Rectal smooth muscle tissue (tissue), 1 donor: ENCODE measurements around the gene RANGAP1.

ENCODE experiments used
- H3K27ac ChIP-seq: one replicate; pipeline ENCODE4 v1.7.0; 2013; ENCODE audit warnings: low read depth, low read length, inconsistent platforms
- H3K27me3 ChIP-seq: one replicate; pipeline ENCODE4 v1.7.0; 2013; ENCODE audit warnings: low read length; ENCODE audit not compliant: control insufficient read depth, insufficient read depth
- H3K36me3 ChIP-seq: one replicate; pipeline ENCODE4 v1.7.0; 2013; ENCODE audit warnings: low read length; ENCODE audit not compliant: control insufficient read depth, insufficient read depth
- H3K4me1 ChIP-seq: one replicate; pipeline ENCODE4 v1.7.0; 2013; ENCODE audit warnings: low read length; ENCODE audit not compliant: control insufficient read depth, insufficient read depth
- H3K4me3 ChIP-seq: one replicate; pipeline ENCODE4 v1.7.0; 2013; ENCODE audit warnings: low read length
- H3K9ac ChIP-seq: one replicate; pipeline ENCODE4 v1.7.0; 2013; ENCODE audit warnings: low read length

The RANGAP1 gene

GRCh38 chr22:41248758-41249157, 37.2 kb downstream of the RANGAP1 start:
- peaks cover 50% of the 10 kb centered on the region for H3K36me3 ChIP-seq
- H3K9ac ChIP-seq: no peak overlapping the region
- no peak overlapping the region for H3K4me3 ChIP-seq
- H3K27ac ChIP-seq: no peak overlapping the region
- no peaks in the 10 kb centered on the region for H3K4me1 ChIP-seq
- H3K27me3 ChIP-seq: no peaks in the 10 kb centered on the region

DNA sequence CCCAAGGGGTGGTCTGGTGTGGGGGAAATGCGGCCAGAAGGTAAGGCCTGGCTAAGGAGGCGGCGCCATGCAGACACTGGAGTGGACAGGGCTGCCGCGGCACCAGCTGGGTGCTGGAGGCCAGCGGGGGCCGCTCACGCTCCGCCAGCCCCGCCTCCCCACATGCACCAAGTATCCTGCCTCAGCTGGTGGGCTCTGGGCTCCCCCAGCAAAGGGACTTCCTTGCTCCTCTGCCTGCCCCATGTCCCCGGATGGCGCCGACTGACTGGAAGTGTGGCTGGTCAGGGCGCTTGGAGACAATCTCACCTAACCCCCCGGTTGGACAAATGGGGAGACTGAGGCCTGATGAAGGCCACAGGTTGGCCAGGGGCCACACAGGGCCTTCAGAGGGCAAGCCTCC, 37.7 kb downstream of the RANGAP1 start:
- H3K36me3 ChIP-seq: peaks cover 48% of the 10 kb centered on the region
- no peaks in the 10 kb centered on the region for H3K4me1 ChIP-seq
- no peak overlapping the region for H3K9ac ChIP-seq
- H3K27me3 ChIP-seq: no peaks in the 10 kb centered on the region
- H3K4me3 ChIP-seq: no peak overlapping the region
- no peak overlapping the region for H3K27ac ChIP-seq

- Histone ChIP-seq H3K4me1 (no peaks in the 10 kb centered on the region), H3K27ac (no peak overlapping the region), H3K9ac (no peak overlapping the region), H3K27me3 (no peaks in the 10 kb centered on the region), H3K4me3 (no peak overlapping the region), H3K36me3 (peaks cover 42% of the 10 kb centered on the region)
Observed at GRCh38 chr22:41247703-41248102, 38.3 kb downstream of the RANGAP1 start.

DNA sequence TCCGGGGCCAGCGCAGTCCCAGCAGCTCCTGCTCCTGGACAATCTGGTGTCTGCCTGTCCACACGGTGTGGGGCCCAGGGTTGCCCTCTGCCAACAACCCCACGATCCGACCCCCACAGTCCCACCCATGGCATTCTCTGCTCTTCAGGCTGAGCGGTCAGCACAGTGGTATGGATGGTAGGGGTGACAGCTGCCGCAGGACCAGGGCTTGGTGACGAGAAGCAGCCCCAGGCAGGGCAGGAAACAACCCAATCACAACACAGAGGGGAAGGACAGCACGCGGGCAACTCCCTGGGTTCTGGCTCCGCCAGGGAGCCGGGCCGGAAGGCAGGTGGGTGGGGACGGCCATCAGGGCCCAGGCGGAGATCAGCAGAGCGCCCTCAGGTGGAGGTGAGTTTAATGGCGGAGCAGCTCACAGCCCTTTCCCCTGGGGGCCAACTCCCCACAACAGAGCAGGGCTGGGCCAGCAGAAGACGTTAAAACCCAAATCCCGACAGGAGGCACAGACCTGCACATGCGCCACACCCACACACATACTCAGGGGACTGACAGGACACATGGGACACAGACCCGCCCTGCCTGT, 40.0 kb downstream of the RANGAP1 start:
- Histone ChIP-seq H3K27ac (no peak overlapping the region), H3K36me3 (peaks cover 29% of the 10 kb centered on the region), H3K9ac (no peak overlapping the region), H3K4me3 (no peak overlapping the region), H3K27me3 (no peaks in the 10 kb centered on the region), H3K4me1 (no peaks in the 10 kb centered on the region)

DNA sequence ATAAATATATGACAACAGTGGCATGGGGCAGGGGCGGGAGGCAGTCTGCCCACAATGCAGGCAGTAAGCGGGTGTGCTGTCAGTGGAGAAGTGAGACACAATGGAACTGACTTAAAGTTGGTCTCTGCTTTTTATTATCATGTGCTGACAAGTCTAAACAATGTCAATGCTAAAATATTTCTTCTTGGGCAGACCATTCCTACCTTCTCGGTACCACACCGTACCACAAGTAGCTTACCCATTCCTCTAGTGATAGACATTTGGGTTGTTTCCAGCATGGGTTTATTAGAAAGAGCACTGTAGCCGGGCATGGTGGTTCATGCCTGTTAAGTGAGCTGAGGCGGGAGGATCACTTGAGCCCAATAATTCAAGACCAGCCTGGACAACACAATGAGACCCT, 42.6 kb downstream of the RANGAP1 start:
- peaks cover 11% of the 10 kb centered on the region for H3K36me3 ChIP-seq
- H3K9ac ChIP-seq: no peak overlapping the region
- no peaks in the 10 kb centered on the region for H3K4me1 ChIP-seq
- H3K4me3 ChIP-seq: no peak overlapping the region
- no peaks in the 10 kb centered on the region for H3K27me3 ChIP-seq
- no peak overlapping the region for H3K27ac ChIP-seq

- peaks cover 11% of the 10 kb centered on the region for H3K36me3 ChIP-seq
- no peak overlapping the region for H3K4me3 ChIP-seq
- no peaks in the 10 kb centered on the region for H3K4me1 ChIP-seq
- no peak overlapping the region for H3K27ac ChIP-seq
- no peak overlapping the region for H3K9ac ChIP-seq
- H3K27me3 ChIP-seq: no peaks in the 10 kb centered on the region
Observed at GRCh38 chr22:41242396-41243117, 43.4 kb downstream of the RANGAP1 start.

DNA sequence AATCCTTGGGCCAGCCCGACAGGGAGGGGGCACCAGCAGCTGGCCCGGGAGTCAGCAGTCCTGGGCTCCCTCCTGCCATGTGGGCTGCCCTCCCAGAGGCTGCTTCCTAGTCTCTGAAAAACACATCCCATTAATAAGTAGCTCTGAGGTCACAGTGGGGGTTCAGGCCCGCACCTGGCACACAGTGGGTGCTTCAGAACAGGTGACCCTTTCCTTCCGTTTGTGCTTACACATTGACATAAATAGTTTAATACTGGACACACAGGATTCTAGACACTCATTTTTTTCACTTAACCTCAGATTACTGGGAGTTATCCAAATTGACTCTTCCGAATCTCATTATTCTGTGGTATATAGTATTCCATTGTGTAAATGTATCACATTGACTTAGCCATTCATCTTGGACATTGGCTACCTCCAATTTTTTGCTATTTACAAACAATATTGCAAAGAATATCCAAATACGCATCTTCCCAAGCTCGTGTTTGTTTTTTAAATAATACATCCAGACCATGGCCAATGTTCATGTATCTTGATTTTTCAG, 44.8 kb downstream of the RANGAP1 start:
- Histone ChIP-seq H3K4me3 (no peak overlapping the region), H3K27me3 (no peaks in the 10 kb centered on the region), H3K9ac (no peak overlapping the region), H3K4me1 (peaks cover 3% of the 10 kb centered on the region), H3K36me3 (peaks cover 8% of the 10 kb centered on the region), H3K27ac (no peak overlapping the region)

GRCh38 chr22:41240377-41241132, 45.4 kb downstream of the RANGAP1 start, which contains the start of gene CHADL:
Gene CHADL, minus strand, starts transcription at chr22:41240931. Its CDS starts 50 bp downstream, at chr22:41240881.
- Histone ChIP-seq H3K4me3 (no peak within 1 kb of the TSS), H3K4me1 (peaks cover 3% of the 10 kb centered on the region), H3K9ac (no peak within 1 kb of the TSS), H3K27ac (peak within 1 kb of the TSS; percentile 6), H3K27me3 (no peaks in the 10 kb centered on the region), H3K36me3 (peaks cover 1% of the 10 kb centered on the region)

- peaks cover 3% of the 10 kb centered on the region for H3K4me1 ChIP-seq
- no peak overlapping the region for H3K4me3 ChIP-seq
- H3K27me3 ChIP-seq: no peaks in the 10 kb centered on the region
- H3K36me3 ChIP-seq: no peaks in the 10 kb centered on the region
- H3K9ac ChIP-seq: no peak overlapping the region
- H3K27ac ChIP-seq: no peak overlapping the region
Observed at GRCh38 chr22:41239443-41240128, 46.4 kb downstream of the RANGAP1 start.

GRCh38 chr22:41238570-41239442, 47.2 kb downstream of the RANGAP1 start:
- H3K27ac ChIP-seq: no peak overlapping the region
- no peaks in the 10 kb centered on the region for H3K27me3 ChIP-seq
- H3K36me3 ChIP-seq: no peaks in the 10 kb centered on the region
- no peak overlapping the region for H3K9ac ChIP-seq
- peaks cover 3% of the 10 kb centered on the region for H3K4me1 ChIP-seq
- peak overlapping the region; percentile 72 for H3K4me3 ChIP-seq

DNA sequence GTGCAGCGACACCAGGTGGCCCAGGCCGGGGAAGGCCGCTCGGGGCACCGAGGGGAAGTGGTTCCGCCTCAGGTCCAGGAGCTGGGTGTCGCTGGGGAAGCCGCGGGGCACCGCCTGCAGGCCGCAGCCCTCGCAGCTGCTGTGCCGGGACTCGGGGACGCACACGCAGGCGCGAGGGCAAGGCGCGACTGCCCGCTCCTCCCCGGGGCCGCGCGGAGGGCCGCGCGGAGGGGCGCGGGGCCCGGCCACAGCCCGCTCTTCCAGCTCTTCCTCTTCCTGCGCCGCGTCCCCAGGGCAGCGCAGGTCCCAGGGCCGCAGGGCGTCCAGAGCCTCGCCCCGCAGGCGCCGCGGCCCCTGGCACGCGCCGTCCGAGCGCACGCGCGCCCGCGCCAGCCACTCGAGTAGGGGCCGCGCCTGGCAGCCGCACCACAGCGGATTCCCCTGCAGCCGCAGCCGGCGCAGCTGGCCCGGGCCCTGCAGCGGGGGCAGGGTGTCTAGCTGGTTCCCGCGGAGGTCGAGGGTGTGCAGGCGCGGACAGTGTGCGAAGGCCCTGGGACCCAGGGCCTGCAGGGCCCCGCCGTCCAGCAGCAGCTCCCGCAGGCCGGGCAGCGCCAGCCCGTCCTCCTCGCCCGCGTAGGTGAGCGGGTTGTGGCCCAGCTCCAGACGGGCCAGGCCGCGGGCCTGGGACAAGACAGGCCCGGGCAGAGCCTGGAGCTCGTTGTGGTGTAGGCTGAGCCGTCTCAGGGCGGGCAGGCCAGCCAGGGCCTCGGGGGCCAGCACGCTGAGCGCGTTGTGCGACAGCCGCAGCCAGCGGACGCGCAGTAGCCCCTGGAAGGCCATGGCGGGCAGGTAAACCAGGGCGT, 48.0 kb downstream of the RANGAP1 start:
- Histone ChIP-seq H3K27ac (peak overlapping the region; percentile 7), H3K4me3 (peak overlapping the region; percentile 72), H3K4me1 (peaks cover 3% of the 10 kb centered on the region), H3K27me3 (no peaks in the 10 kb centered on the region), H3K9ac (peak overlapping the region; percentile 21), H3K36me3 (no peaks in the 10 kb centered on the region)
